Measurements from ENCODE around the gene SCN2A. TPM values are rescaled to one million over a fixed set of nuclear protein-coding genes. Genes with fewer than 3 reads are reported as not detected.

The SCN2A gene
- total RNA-seq, 1 experiment from 2014 or later, result not detected

DNA sequence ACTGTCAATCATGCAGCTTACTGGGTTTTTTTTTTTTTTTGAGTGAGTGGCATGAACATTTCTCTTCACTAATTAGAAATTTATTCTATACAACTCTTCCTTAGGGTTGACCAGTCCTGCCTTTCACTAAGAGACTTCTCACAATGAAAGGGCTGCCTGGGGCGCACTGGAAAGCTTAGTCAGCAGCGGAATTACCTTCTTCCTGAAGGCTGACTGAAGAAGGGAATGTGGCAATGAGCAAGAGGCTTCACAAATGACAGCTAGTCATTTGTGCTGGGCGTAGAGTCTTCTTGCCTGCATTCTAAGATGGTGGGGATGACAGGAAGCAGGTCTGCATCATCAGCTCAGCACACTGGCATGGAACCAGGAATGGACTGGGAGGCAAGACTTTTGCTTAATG lies 19.7 kb upstream of the SCN2A start:
- intact Hi-C loops (cut with micrococcal nuclease; ENCODE audit: unreplicated experiment), result no loop called here
- no peaks in the 10 kb centered on the region for H3K9me3 Mint-ChIP-seq (ENCODE audit: unreplicated experiment)
- TF ChIP-seq, protein P1, sequence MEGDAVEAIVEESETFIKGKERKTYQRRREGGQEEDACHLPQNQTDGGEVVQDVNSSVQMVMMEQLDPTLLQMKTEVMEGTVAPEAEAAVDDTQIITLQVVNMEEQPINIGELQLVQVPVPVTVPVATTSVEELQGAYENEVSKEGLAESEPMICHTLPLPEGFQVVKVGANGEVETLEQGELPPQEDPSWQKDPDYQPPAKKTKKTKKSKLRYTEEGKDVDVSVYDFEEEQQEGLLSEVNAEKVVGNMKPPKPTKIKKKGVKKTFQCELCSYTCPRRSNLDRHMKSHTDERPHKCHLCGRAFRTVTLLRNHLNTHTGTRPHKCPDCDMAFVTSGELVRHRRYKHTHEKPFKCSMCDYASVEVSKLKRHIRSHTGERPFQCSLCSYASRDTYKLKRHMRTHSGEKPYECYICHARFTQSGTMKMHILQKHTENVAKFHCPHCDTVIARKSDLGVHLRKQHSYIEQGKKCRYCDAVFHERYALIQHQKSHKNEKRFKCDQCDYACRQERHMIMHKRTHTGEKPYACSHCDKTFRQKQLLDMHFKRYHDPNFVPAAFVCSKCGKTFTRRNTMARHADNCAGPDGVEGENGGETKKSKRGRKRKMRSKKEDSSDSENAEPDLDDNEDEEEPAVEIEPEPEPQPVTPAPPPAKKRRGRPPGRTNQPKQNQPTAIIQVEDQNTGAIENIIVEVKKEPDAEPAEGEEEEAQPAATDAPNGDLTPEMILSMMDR (IDR thresholded peaks at IDR 0.05; ENCODE audit: insufficient read depth in 1 of 2, low read depth in 1 of 2, low read length in 1 of 2, severe bottlenecking in 1 of 2, unreplicated experiment in 1 of 2), result no peak
- Histone ChIP-seq H3K4me1 (no peaks in the 10 kb centered on the region), H3K27me3 (replicated peaks; ENCODE audit: control insufficient read depth, insufficient read depth, low read length) (no peaks in the 10 kb centered on the region), H3K4me3 (ENCODE audit: low read depth, low read length) (no peak overlapping the region), H3K36me3 (ENCODE audit: control insufficient read depth, insufficient read depth, low read length) (no peaks in the 10 kb centered on the region), H3K9me3 (no peaks in the 10 kb centered on the region)
- POLR2A ChIA-PET, result no interaction called here
- H3K27ac Mint-ChIP-seq (ENCODE audit: unreplicated experiment), result no peak overlapping the region
- H3K4me1 Mint-ChIP-seq (ENCODE audit: low read depth, unreplicated experiment), result no peaks in the 10 kb centered on the region
- H3K4me3 Mint-ChIP-seq (ENCODE audit: unreplicated experiment), result no peak overlapping the region
- H3K27me3 Mint-ChIP-seq (ENCODE audit: insufficient read depth, unreplicated experiment), result peaks cover 12% of the 10 kb centered on the region
- no peaks in the 10 kb centered on the region for H3K36me3 Mint-ChIP-seq (ENCODE audit: insufficient read depth, unreplicated experiment)
- no peak for DNase-seq
- CTCF ChIA-PET, result no interaction called here
- BruUV-seq (replicated peaks), result no TSS peak

DNA sequence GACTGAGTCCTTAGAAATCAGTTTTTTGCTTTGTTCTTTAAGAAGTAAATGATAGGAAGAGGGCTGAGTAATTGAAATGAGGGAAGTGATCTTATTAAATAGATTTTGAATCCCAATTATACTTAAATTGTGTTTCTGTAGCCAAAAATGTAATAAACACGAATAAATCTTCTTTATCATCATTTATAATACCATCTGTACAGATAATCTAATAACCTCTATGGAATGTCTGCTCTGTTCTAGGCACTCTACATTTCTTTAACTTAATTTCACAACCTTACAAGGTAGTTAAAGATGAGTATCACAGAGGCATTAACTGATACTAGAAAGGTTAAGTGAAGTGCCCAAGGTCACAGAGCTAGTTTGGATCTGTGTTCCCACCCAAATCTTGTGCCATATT lies 14.3 kb upstream of the SCN2A start:
- H3K36me3 ChIP-seq (ENCODE audit: control insufficient read depth, insufficient read depth, low read length), result no peaks in the 10 kb centered on the region
- intact Hi-C loops (cut with micrococcal nuclease; ENCODE audit: unreplicated experiment), result no loop called here
- no peak overlapping the region for H3K4me3 ChIP-seq (ENCODE audit: low read depth, low read length)
- Mint-ChIP-seq H3K9me3 (ENCODE audit: unreplicated experiment) (no peaks in the 10 kb centered on the region), H3K27me3 (ENCODE audit: insufficient read depth, unreplicated experiment) (peaks cover 9% of the 10 kb centered on the region), H3K27ac (ENCODE audit: unreplicated experiment) (no peak overlapping the region), H3K4me1 (ENCODE audit: low read depth, unreplicated experiment) (no peaks in the 10 kb centered on the region), H3K4me3 (ENCODE audit: unreplicated experiment) (no peak overlapping the region), H3K36me3 (ENCODE audit: insufficient read depth, unreplicated experiment) (no peaks in the 10 kb centered on the region)
- no peaks in the 10 kb centered on the region for H3K4me1 ChIP-seq
- CTCF ChIA-PET, result no interaction called here
- no peak for DNase-seq
- no peaks in the 10 kb centered on the region for H3K9me3 ChIP-seq
- TF ChIP-seq, protein P1 (IDR thresholded peaks at IDR 0.05; ENCODE audit: insufficient read depth in 1 of 2, low read depth in 1 of 2, low read length in 1 of 2, severe bottlenecking in 1 of 2, unreplicated experiment in 1 of 2), result no peak
- POLR2A ChIA-PET, result no interaction called here
- H3K27me3 ChIP-seq (replicated peaks; ENCODE audit: control insufficient read depth, insufficient read depth, low read length), result no peaks in the 10 kb centered on the region
- BruUV-seq (replicated peaks), result no TSS peak

DNA sequence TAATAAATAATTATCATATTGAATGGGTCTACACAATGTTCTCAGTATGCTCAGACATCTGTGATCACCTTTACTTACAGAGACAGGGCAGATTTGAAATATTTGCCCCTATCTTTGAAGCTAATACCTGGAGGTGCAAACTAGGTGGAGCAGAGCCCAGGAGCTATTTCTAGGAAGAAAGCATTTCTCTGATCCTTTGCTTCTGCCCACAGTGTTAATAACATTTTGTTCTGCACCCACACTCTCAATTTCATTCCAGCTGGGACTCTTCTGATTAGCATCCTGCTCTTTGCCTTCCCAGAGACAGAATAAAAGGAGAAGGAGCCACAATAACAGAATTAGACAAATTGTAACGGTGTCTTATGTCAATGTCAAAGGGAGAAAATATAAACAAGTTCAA lies 11.6 kb upstream of the SCN2A start:
- Histone ChIP-seq H3K27me3 (replicated peaks; ENCODE audit: control insufficient read depth, insufficient read depth, low read length) (no peaks in the 10 kb centered on the region), H3K4me3 (ENCODE audit: low read depth, low read length) (no peak overlapping the region), H3K4me1 (no peaks in the 10 kb centered on the region), H3K9me3 (no peaks in the 10 kb centered on the region), H3K36me3 (ENCODE audit: control insufficient read depth, insufficient read depth, low read length) (no peaks in the 10 kb centered on the region)
- no TSS peak for BruUV-seq (replicated peaks)
- intact Hi-C loops (cut with micrococcal nuclease; ENCODE audit: unreplicated experiment), result no loop called here
- ChIA-PET CTCF (no interaction called here), POLR2A (no interaction called here)
- no peak overlapping the region for H3K4me3 Mint-ChIP-seq (ENCODE audit: unreplicated experiment)
- peaks cover 10% of the 10 kb centered on the region for H3K27me3 Mint-ChIP-seq (ENCODE audit: insufficient read depth, unreplicated experiment)
- no peak overlapping the region for H3K27ac Mint-ChIP-seq (ENCODE audit: unreplicated experiment)
- TF ChIP-seq, protein P1 (IDR thresholded peaks at IDR 0.05; ENCODE audit: insufficient read depth in 1 of 2, low read depth in 1 of 2, low read length in 1 of 2, severe bottlenecking in 1 of 2, unreplicated experiment in 1 of 2), result no peak
- no peaks in the 10 kb centered on the region for H3K9me3 Mint-ChIP-seq (ENCODE audit: unreplicated experiment)
- no peaks in the 10 kb centered on the region for H3K36me3 Mint-ChIP-seq (ENCODE audit: insufficient read depth, unreplicated experiment)
- H3K4me1 Mint-ChIP-seq (ENCODE audit: low read depth, unreplicated experiment), result no peaks in the 10 kb centered on the region
- no peak for DNase-seq

All from Caco-2 (cell line).